A673 (cell line): ENCODE results near the gene PDE6B. TPM values are rescaled to one million over a fixed set of nuclear protein-coding genes. Genes with fewer than 3 reads are reported as not detected.
A peak's percentile ranks its signal among the peaks of the same experiment; 100 is the strongest.

Source experiments
- BruUV-seq: library from RNA; stranded (reverse); fragments of 400-500 nt; replicated peaks from 2 replicates; lab custom pipeline; 2021; lab: Mats Ljungman, UMichigan
- CTCF ChIA-PET: fragments of 300-600 bp; sonication (Branson Sonifier 250); formaldehyde crosslinking; loops from one replicate; lab custom pipeline; 2022; ENCODE audit warnings: antibody characterized with exemption; lab: Charles Lee
- POLR2A ChIA-PET: fragments of 300-600 bp; sonication (Branson Sonifier 250); formaldehyde crosslinking; loops from one replicate; lab custom pipeline; 2022; ENCODE audit warnings: antibody characterized with exemption; ENCODE audit not compliant: low non-redundant PET; lab: Charles Lee
- DNase-seq: peaks from one replicate; pipeline ENCODE4 v3.0.0-alpha.2; 2015; ENCODE audit warnings: low spot score
- H3K27ac ChIP-seq: fragments of 200-600 bp; sonication (generic); 2 replicates; pipeline ENCODE4 v1.5.1; 2016; ENCODE audit warnings: mixed run types, low read depth, mild to moderate bottlenecking, mixed read lengths, antibody characterized with exemption, low read length; ENCODE audit not compliant: poor library complexity, severe bottlenecking
- H3K27me3 ChIP-seq: fragments of 200-600 bp; sonication (generic); replicated peaks from 2 replicates; pipeline ENCODE4 v1.6.1; 2017; ENCODE audit warnings: mixed run types, low read depth, mild to moderate bottlenecking, mixed read lengths, antibody characterized with exemption, low read length; ENCODE audit not compliant: insufficient read depth, poor library complexity
- H3K36me3 ChIP-seq: fragments of 200-600 bp; sonication (generic); 2 replicates; pipeline ENCODE4 v1.6.1; 2016; ENCODE audit warnings: mixed run types, mild to moderate bottlenecking, mixed read lengths, antibody characterized with exemption, low read length; ENCODE audit not compliant: insufficient read depth, poor library complexity, severe bottlenecking
- H3K4me1 ChIP-seq: fragments of 200-600 bp; sonication (generic); 2 replicates; pipeline ENCODE4 v1.6.1; 2017; ENCODE audit warnings: mixed run types, mild to moderate bottlenecking, mixed read lengths, antibody characterized with exemption, low read length; ENCODE audit not compliant: insufficient read depth, poor library complexity, severe bottlenecking
- H3K4me3 ChIP-seq: fragments of 200-600 bp; sonication (generic); 2 replicates; pipeline ENCODE4 v1.5.1; 2016; ENCODE audit warnings: low read depth, mixed run types, mild to moderate bottlenecking, mixed read lengths, low read length; ENCODE audit not compliant: poor library complexity, severe bottlenecking
- H3K9me3 ChIP-seq: fragments of 200-600 bp; sonication (generic); 2 replicates; pipeline ENCODE4 v1.6.1; 2016; ENCODE audit warnings: mixed run types, low read depth, mild to moderate bottlenecking, mixed read lengths, antibody characterized with exemption, low read length; ENCODE audit not compliant: poor library complexity, severe bottlenecking
- CTCF ChIP-seq: fragments of 300-800, 200-600 bp; sonication (generic); conservative IDR thresholded peaks from 2 replicates; pipeline ENCODE4 v1.5.1; 2017; ENCODE audit warnings: low read depth, mild to moderate bottlenecking, antibody characterized with exemption, low read length, moderate library complexity, mixed read lengths
- EZH2 ChIP-seq: fragments of 200-600 bp; sonication (generic); IDR thresholded peaks from 2 replicates; pipeline ENCODE4 v1.6.1; 2017; ENCODE audit warnings: borderline replicate concordance, low read depth, mild to moderate bottlenecking, mixed read lengths, antibody characterized with exemption, low read length; ENCODE audit not compliant: poor library complexity, severe bottlenecking
- intact Hi-C: fragments of 100-400 bp; cut with micrococcal nuclease; formaldehyde crosslinking; loops from one replicate; pipeline ENCODE4 v1.10.0; 2022; ENCODE audit not compliant: unreplicated experiment
- total RNA-seq: library from RNA; stranded (reverse); gene quantifications from 2 replicates; pipeline ENCODE4 v1.2.3, GENCODE V29; 2021

The PDE6B gene
- total RNA-seq, 1 experiment from 2014 or later: 10.4 TPM

GRCh38 chr4:679629-680028 lies 54.3 kb downstream of the PDE6B start:
- Histone ChIP-seq H3K36me3 (no peaks in the 10 kb centered on the region), H3K4me1 (peaks cover 9% of the 10 kb centered on the region), H3K9me3 (no peaks in the 10 kb centered on the region), H3K27me3 (no peaks in the 10 kb centered on the region), H3K4me3 (no peak overlapping the region), H3K27ac (no peak overlapping the region)
- no TSS peak for BruUV-seq
- DNase-seq: no peak
- no peak for TF ChIP-seq EZH2
- TF ChIP-seq CTCF: no peak
- ChIA-PET CTCF (no interaction called here), POLR2A (no interaction called here)
- intact Hi-C loops: no loop called here

GRCh38 chr4:680091-680490 lies 54.7 kb downstream of the PDE6B start:
- ChIA-PET CTCF (no interaction called here), POLR2A (no interaction called here)
- BruUV-seq: no TSS peak
- H3K36me3 ChIP-seq: no peaks in the 10 kb centered on the region
- H3K27me3 ChIP-seq: no peaks in the 10 kb centered on the region
- no peak overlapping the region for H3K27ac ChIP-seq
- no peak overlapping the region for H3K4me3 ChIP-seq
- H3K4me1 ChIP-seq: peaks cover 8% of the 10 kb centered on the region
- TF ChIP-seq CTCF: no peak
- TF ChIP-seq EZH2: no peak
- intact Hi-C loops: no loop called here
- no peak for DNase-seq
- no peaks in the 10 kb centered on the region for H3K9me3 ChIP-seq

DNA sequence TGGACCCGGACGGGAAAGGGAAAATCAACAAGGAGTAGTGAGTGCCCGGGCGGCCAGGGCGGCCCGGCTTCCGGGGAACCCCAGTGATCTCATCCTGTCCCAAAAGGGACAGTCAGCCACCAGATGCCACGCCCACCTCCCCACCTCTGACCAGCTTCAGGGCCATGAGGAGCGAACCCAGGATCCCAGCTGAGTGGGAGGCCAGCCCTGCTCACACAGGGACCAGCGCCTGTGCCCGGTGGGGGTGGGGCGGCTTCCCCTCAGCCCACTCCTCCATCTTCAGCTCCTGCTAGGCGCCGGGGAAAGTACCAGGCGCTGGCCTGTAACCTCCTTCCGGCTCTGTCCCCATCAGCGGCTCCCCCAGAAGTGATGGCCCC lies 55.2 kb downstream of the PDE6B start:
- Histone ChIP-seq H3K27me3 (no peaks in the 10 kb centered on the region), H3K9me3 (no peaks in the 10 kb centered on the region), H3K36me3 (no peaks in the 10 kb centered on the region), H3K4me3 (peak overlapping the region; percentile 39), H3K4me1 (peaks cover 4% of the 10 kb centered on the region), H3K27ac (no peak overlapping the region)
- no peak for DNase-seq
- TF ChIP-seq EZH2: no peak
- TF ChIP-seq CTCF: no peak
- POLR2A ChIA-PET: no interaction called here
- BruUV-seq: no TSS peak
- intact Hi-C loops: no loop called here
- CTCF ChIA-PET: no interaction called here
